Activated CD4-positive, alpha-beta T cell treated with anti-CD3 and anti-CD28 coated beads, Interleukin-2, amount 50 U/mL, for 16 hours (primary cell): ENCODE data around the gene CDCA7L.
"Not testable (repeated sequence)": the region's sequence is repeated elsewhere in the genome, so short reads cannot be mapped to it uniquely, and the experiment has no call there.

Source experiments
- DNase-seq: peaks from one replicate; pipeline ENCODE4 v3.0.0-alpha.2; 2020

CDCA7L gene

GRCh38 chr7:21903020-21903786 lies 42.5 kb downstream of the CDCA7L start:
- DNase-seq, result no peak

- no peak for DNase-seq
Observed at GRCh38 chr7:21902240-21902639, 43.5 kb downstream of the CDCA7L start.

GRCh38 chr7:21898265-21898930 lies 47.3 kb downstream of the CDCA7L start:
- peak; percentile 8 for DNase-seq

- DNase-seq, result no peak
Observed at GRCh38 chr7:21893401-21893800, 52.3 kb downstream of the CDCA7L start.

- no peak for DNase-seq
Observed at GRCh38 chr7:21891291-21891690, 54.4 kb downstream of the CDCA7L start.

GRCh38 chr7:21887779-21888178 lies 57.9 kb downstream of the CDCA7L start:
- no peak for DNase-seq

- no peak for DNase-seq
Observed at GRCh38 chr7:21887353-21887752, 58.3 kb downstream of the CDCA7L start.

GRCh38 chr7:21886396-21886795 lies 59.3 kb downstream of the CDCA7L start:
- no peak for DNase-seq

- no peak for DNase-seq
Observed at GRCh38 chr7:21884496-21884895, 61.2 kb downstream of the CDCA7L start.

GRCh38 chr7:21883501-21883900 lies 62.2 kb downstream of the CDCA7L start:
- not testable (repeated sequence) for DNase-seq

- DNase-seq, result no peak
Observed at GRCh38 chr7:21883069-21883468, 62.6 kb downstream of the CDCA7L start.

GRCh38 chr7:21869785-21870402 lies 75.8 kb downstream of the CDCA7L start:
- no peak for DNase-seq

GRCh38 chr7:21868576-21868850 lies 77.2 kb downstream of the CDCA7L start:
- no peak for DNase-seq

GRCh38 chr7:21867816-21868575 lies 77.7 kb downstream of the CDCA7L start:
- DNase-seq, result no peak

GRCh38 chr7:21867226-21867625 lies 78.5 kb downstream of the CDCA7L start:
- DNase-seq, result no peak

GRCh38 chr7:21866731-21867130 lies 79.0 kb downstream of the CDCA7L start:
- DNase-seq, result no peak

- DNase-seq, result not testable (repeated sequence)
Observed at GRCh38 chr7:21865631-21866204, 80.0 kb downstream of the CDCA7L start.

GRCh38 chr7:21851559-21851967 lies 94.1 kb downstream of the CDCA7L start:
- DNase-seq, result no peak
